ENCODE data around the gene PTPRT.

PTPRT gene

DNA sequence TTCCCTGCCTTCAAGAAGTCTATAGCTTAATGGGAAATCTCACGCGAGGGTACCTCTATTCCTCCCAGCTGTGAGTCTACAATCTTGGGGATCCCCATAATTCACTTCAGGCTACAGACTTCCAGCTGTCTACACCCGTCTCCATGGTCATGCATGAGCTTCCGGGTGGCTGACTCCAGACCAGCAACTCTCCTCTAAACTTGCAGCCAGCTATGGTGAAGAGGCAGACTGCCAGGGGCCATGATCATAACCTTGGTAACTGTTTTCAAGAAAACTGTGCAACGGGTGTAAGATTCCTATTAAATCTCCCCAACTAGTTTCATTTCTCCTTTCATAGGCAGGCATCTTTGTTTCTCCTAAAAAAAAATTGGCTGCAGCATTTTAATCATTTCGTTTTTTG lies 1037.1 kb downstream of the PTPRT start:
- TF ChIP-seq POLR2A (IDR thresholded peaks at IDR 0.05; ENCODE audit: low read depth, low read length): no peak
- no peak for DNase-seq (ENCODE audit: insufficient read length, low spot score)
- no peak for FAIRE-seq

- FAIRE-seq (no peak), DNase-seq (ENCODE audit: insufficient read length, low spot score) (no peak)
These were observed 1039.5 kb downstream of the PTPRT start for GRCh38 chr20:42150230-42150629.

GRCh38 chr20:42138729-42139128 lies 1051.0 kb downstream of the PTPRT start:
- FAIRE-seq (no peak), DNase-seq (ENCODE audit: insufficient read length, low spot score) (no peak)
- TF ChIP-seq POLR2A (IDR thresholded peaks at IDR 0.05; ENCODE audit: low read depth, low read length): no peak

More at GRCh38 chr20:42150230-42150629, 1039.5 kb downstream of the PTPRT start:
- TF ChIP-seq POLR2A (IDR thresholded peaks at IDR 0.05; ENCODE audit: low read depth, low read length): no peak

DNA sequence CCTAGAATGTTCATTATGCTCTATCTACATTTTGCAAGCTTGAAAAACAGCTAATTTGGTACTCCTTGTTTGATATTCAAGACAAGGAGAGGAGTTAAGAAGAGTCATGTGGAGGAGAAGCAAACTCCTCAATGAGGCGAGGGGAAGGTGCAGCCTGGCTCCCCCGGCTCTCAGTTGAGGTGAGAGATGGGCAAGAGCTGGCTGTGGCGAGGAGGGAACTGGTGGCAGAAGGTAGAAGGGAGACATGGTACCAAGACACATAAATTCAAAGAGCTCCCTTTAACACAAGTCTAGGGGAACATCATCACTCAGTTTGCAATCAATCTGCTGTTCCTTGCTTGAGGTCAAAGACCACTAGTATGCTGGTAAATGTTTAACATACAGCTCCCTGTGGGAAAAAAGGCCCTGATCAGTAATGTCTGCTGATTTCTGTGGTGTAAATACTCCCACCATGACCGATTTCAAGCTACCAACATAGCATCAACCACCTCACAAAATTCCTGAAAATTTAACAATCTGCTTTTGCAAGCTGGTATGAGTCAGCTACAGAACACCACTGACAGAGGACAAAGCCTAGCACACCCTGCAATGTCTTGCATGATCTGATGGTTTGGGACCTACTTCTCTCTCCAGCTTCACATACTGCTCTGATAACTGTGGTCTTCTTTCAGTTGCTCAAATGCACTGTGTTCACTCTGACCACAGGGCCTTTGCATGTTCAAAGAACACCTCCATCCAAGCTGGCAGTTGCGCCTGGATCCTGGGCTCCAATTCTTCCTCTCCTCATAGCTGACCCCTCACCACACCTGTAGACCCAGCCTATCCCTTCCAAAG lies 1055.2 kb downstream of the PTPRT start:
- no peak for FAIRE-seq

GRCh38 chr20:42130810-42131596 lies 1058.7 kb downstream of the PTPRT start:
- DNase-seq (ENCODE audit: insufficient read length, low spot score) (no peak), FAIRE-seq (no peak)
- no peak for TF ChIP-seq POLR2A (IDR thresholded peaks at IDR 0.05; ENCODE audit: low read depth, low read length)

More for the DNA sequence above, 1055.2 kb downstream of the PTPRT start:
- no peak for DNase-seq (ENCODE audit: insufficient read length, low spot score)
- TF ChIP-seq POLR2A (IDR thresholded peaks at IDR 0.05; ENCODE audit: low read depth, low read length): no peak

GRCh38 chr20:42125426-42125825 lies 1064.3 kb downstream of the PTPRT start:
- TF ChIP-seq POLR2A (IDR thresholded peaks at IDR 0.05; ENCODE audit: low read depth, low read length): no peak
- FAIRE-seq (no peak), DNase-seq (ENCODE audit: insufficient read length, low spot score) (no peak)

DNA sequence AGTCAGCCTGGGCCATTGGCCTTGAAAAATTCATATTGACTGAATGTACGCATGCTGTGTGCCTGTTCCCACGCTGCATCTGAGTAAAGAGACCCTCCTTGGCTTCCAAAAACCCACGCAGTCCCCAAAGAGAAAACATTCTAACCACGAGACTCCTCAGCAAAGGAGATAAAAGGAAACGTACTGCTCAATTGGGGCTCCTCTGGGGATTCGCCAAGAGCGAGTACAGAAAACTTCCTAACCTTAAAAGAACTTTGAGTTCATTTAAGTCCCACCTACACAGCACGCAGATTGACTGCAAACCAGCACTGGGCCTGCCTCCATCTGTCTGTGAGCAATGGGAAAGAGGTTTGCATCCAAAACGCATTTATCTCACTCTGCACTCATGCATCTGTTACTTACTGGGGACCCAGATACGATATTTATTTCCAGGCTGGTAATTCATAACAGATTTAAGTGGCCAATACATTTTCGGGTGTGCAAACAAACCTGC lies 1065.7 kb downstream of the PTPRT start:
- no peak for DNase-seq (ENCODE audit: insufficient read length, low spot score)
- TF ChIP-seq POLR2A (IDR thresholded peaks at IDR 0.05; ENCODE audit: low read depth, low read length): no peak

DNA sequence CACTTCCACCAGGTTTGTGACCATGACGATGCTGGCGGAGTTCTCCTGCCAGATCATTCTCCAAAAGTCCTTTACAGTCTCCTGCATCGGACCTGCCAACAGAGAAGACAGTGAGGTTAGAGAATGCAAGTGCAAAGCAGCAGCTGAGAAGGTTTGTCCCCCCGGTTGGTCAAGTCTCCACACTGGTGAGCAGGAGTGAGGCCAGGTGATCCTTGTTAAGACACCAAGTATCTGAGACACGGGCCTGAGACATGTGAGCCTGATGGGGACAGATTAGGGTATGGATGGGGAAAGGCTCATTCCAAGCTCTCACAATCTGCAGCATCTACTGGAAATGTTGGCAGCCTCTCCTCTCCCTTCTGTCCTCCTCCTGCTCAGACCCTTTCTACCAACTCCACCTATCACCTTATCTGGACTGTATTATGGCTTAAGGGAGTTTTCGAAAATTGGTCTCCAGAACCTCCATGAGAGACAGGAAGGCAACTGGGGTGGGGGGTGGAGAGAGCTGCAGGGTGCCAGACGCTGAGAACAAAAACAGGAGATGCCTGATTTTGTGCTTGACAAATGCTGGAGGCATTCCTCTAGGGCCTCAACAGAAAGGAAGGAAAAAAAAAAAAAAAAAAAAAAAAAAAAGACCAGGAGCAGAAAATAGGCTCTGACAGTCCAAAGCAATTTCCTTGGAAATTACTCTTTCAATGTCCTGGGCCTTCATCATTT lies 1071.1 kb downstream of the PTPRT start:
- FAIRE-seq (no peak), DNase-seq (ENCODE audit: insufficient read length, low spot score) (no peak)
- no peak for TF ChIP-seq POLR2A (IDR thresholded peaks at IDR 0.05; ENCODE audit: low read depth, low read length)

More for the DNA sequence above, 1065.7 kb downstream of the PTPRT start:
- FAIRE-seq: no peak

DNA sequence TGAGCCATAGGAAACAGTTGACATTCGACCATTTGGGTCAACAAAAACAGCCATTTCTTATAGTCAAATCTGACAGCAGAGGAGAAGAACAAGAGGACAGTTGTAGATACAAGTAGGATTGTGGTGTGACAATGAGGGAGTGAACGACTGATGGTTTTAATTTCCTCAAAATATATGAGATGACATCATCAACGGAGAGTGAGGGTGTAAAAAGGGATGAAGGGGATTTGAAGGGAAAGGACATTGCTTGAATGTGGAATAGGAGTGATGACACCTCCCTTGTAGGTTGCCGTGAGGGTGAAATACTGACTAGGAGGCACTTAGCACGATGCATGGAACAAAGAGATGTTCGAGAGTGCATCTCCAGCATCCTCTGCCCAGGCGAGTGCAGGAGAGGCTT lies 1071.7 kb downstream of the PTPRT start:
- FAIRE-seq: no peak
- no peak for DNase-seq (ENCODE audit: insufficient read length, low spot score)
- no peak for TF ChIP-seq POLR2A (IDR thresholded peaks at IDR 0.05; ENCODE audit: low read depth, low read length)

- FAIRE-seq: no peak
These were observed 1076.5 kb downstream of the PTPRT start for GRCh38 chr20:42113236-42113635.

GRCh38 chr20:42112161-42112560 lies 1077.5 kb downstream of the PTPRT start:
- no peak for DNase-seq (ENCODE audit: insufficient read length, low spot score)
- TF ChIP-seq POLR2A (IDR thresholded peaks at IDR 0.05; ENCODE audit: low read depth, low read length): no peak
- no peak for FAIRE-seq

More at GRCh38 chr20:42113236-42113635, 1076.5 kb downstream of the PTPRT start:
- no peak for DNase-seq (ENCODE audit: insufficient read length, low spot score)
- TF ChIP-seq POLR2A (IDR thresholded peaks at IDR 0.05; ENCODE audit: low read depth, low read length): no peak

- FAIRE-seq: no peak
- no peak for TF ChIP-seq POLR2A (IDR thresholded peaks at IDR 0.05; ENCODE audit: low read depth, low read length)
- no peak for DNase-seq (ENCODE audit: insufficient read length, low spot score)
These were observed 1078.4 kb downstream of the PTPRT start for GRCh38 chr20:42111349-42111748.

DNA sequence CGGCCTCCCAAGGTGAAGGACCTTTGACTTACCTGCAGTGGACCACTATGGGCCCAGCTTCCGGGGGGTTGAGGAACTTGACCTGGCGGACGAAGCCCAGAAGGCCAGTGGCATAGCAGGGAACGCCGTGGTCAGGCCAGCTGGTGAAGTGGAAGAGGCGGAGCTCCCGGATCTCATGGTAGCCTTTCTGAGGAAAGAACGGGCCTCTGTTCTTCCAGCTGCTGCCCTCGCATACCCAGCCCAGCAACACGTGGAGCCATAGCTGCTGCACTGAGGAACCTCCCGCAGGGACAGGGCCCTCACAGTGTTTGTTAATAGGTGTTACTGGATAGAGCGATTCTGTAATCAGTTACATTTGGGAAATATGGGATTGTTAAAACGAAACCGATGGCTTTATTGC lies 1079.4 kb downstream of the PTPRT start:
- DNase-seq (ENCODE audit: insufficient read length, low spot score): no peak
- TF ChIP-seq POLR2A (IDR thresholded peaks at IDR 0.05; ENCODE audit: low read depth, low read length): no peak
- no peak for FAIRE-seq

DNA sequence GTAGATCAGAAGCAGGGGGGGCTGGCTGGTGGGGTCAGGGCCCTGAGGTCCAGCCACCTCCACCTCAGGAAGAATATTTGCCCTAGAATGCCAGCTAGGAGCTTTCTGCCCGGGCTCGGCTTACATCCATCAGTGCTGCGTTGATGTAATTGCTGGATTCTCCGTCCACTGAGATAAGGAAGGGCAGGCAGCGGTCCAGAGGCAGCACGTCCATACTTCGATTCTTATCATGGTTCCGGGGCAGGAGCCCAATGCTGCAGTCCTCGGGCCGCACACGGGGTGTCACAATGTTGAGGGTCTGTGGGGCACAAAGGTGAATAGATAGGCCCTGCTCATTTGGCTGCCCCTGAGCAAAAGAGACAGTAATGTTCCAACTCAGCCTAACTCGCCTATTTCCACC lies 1087.7 kb downstream of the PTPRT start:
- no peak for TF ChIP-seq POLR2A (IDR thresholded peaks at IDR 0.05; ENCODE audit: low read depth, low read length)
- FAIRE-seq: no peak
- DNase-seq (ENCODE audit: insufficient read length, low spot score): no peak
